Lower leg skin (tissue), 3 donors: ENCODE data around the gene ARHGAP21.

Experiments used
- CTCF ChIP-seq, 3 donors: fragments of 450-650 bp; IDR thresholded peaks; one replicate each; pipeline ENCODE4 v1.5.1; 2016; ENCODE audit warnings: antibody characterized with exemption in 3 of 3, mild to moderate bottlenecking in 3 of 3, moderate library complexity in 2 of 3
- POLR2A ChIP-seq, 2 donors: fragments of 450-650 bp; IDR thresholded peaks; one replicate each; pipeline ENCODE4 v1.6.1; 2016 to 2017; ENCODE audit warnings: antibody characterized with exemption in 2 of 2, mild to moderate bottlenecking in 1 of 2, moderate library complexity in 1 of 2

GRCh38 chr10:24574161-24574560, 149.5 kb downstream of the ARHGAP21 start:
- TF ChIP-seq CTCF (IDR thresholded peaks at IDR 0.05) (no peak), POLR2A (IDR thresholded peaks at IDR 0.05) (no peak)
